Measurements from ENCODE around the gene FAXDC2.

- TF ChIP-seq, protein P1, sequence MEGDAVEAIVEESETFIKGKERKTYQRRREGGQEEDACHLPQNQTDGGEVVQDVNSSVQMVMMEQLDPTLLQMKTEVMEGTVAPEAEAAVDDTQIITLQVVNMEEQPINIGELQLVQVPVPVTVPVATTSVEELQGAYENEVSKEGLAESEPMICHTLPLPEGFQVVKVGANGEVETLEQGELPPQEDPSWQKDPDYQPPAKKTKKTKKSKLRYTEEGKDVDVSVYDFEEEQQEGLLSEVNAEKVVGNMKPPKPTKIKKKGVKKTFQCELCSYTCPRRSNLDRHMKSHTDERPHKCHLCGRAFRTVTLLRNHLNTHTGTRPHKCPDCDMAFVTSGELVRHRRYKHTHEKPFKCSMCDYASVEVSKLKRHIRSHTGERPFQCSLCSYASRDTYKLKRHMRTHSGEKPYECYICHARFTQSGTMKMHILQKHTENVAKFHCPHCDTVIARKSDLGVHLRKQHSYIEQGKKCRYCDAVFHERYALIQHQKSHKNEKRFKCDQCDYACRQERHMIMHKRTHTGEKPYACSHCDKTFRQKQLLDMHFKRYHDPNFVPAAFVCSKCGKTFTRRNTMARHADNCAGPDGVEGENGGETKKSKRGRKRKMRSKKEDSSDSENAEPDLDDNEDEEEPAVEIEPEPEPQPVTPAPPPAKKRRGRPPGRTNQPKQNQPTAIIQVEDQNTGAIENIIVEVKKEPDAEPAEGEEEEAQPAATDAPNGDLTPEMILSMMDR (IDR thresholded peaks at IDR 0.05), result no peak
- TF ChIP-seq EZH2 (IDR thresholded peaks at IDR 0.05), result no peak
Measured at GRCh38 chr5:154849791-154850201, 607 bp downstream of the FAXDC2 start.

All from neural progenitor cell (in vitro differentiated cells).